Measurements from ENCODE around the gene PVALEF.

The PVALEF gene

GRCh38 chr17:81165246-81166032 lies at the start of gene PVALEF:
PVALEF (plus strand) TSS chr17:81165507; CDS start chr17:81181227, 15,720 bp downstream.
- TF ChIP-seq TCF12 (IDR thresholded peaks at IDR 0.05; ENCODE audit: low read depth) (no peak), ZBTB7A (IDR thresholded peaks at IDR 0.05; ENCODE audit: low read depth) (0 out of 2 replicates have a peak, but pooled peaks have one; percentile 24), TEAD4 (IDR thresholded peaks at IDR 0.05) (no peak), REST (IDR thresholded peaks at IDR 0.05; ENCODE audit: low read depth) (no peak), RAD21 (IDR thresholded peaks at IDR 0.05; ENCODE audit: low read depth) (no peak)

- TF ChIP-seq REST (IDR thresholded peaks at IDR 0.05; ENCODE audit: low read depth) (no peak), TEAD4 (IDR thresholded peaks at IDR 0.05) (no peak)
Observed at GRCh38 chr17:81115749-81116464, 49.4 kb upstream of the PVALEF start.

GRCh38 chr17:81116704-81117103 lies 48.6 kb upstream of the PVALEF start:
- TF ChIP-seq RAD21 (IDR thresholded peaks at IDR 0.05; ENCODE audit: low read depth) (no peak), REST (IDR thresholded peaks at IDR 0.05; ENCODE audit: low read depth) (no peak), TCF12 (IDR thresholded peaks at IDR 0.05; ENCODE audit: low read depth) (no peak), TAF1 (IDR thresholded peaks at IDR 0.05; ENCODE audit: low read depth) (no peak), FOXM1 (IDR thresholded peaks at IDR 0.05; ENCODE audit: borderline replicate concordance, low read depth) (no peak), TEAD4 (IDR thresholded peaks at IDR 0.05) (no peak)

- no peak for TF ChIP-seq TEAD4 (IDR thresholded peaks at IDR 0.05)
- no peak for TF ChIP-seq CEBPB (IDR thresholded peaks at IDR 0.05)
- no peak for TF ChIP-seq TAF1 (IDR thresholded peaks at IDR 0.05; ENCODE audit: low read depth)
- TF ChIP-seq USF1 (IDR thresholded peaks at IDR 0.05) = no peak
- no peak for TF ChIP-seq NFIC (IDR thresholded peaks at IDR 0.05)
- no peak for TF ChIP-seq TCF12 (IDR thresholded peaks at IDR 0.05; ENCODE audit: low read depth)
- no peak for TF ChIP-seq CREB1 (IDR thresholded peaks at IDR 0.05; ENCODE audit: low read depth)
- TF ChIP-seq EP300 (IDR thresholded peaks at IDR 0.05; ENCODE audit: borderline replicate concordance) = no peak
- no peak for TF ChIP-seq ZBTB7A (IDR thresholded peaks at IDR 0.05; ENCODE audit: low read depth)
- TF ChIP-seq EGR1 (IDR thresholded peaks at IDR 0.05) = no peak
- TF ChIP-seq REST (IDR thresholded peaks at IDR 0.05; ENCODE audit: low read depth) = no peak
- TF ChIP-seq RAD21 (IDR thresholded peaks at IDR 0.05; ENCODE audit: low read depth) = no peak
- TF ChIP-seq YY1 (IDR thresholded peaks at IDR 0.05; ENCODE audit: low read depth) = no peak
Observed at GRCh38 chr17:81117672-81118198, 47.6 kb upstream of the PVALEF start.

All from Ishikawa (cell line).